Measurements from ENCODE around the gene MAP1LC3B2.

- TF ChIP-seq SUZ12 (IDR thresholded peaks at IDR 0.05), result no peak
- no peak for TF ChIP-seq FOXA1 (IDR thresholded peaks at IDR 0.05)
- no peak for TF ChIP-seq FOXM1 (IDR thresholded peaks at IDR 0.05; ENCODE audit: borderline replicate concordance)
- TF ChIP-seq L3MBTL2 (conservative IDR thresholded peaks at IDR 0.05), result no peak
- TF ChIP-seq NFRKB (IDR thresholded peaks at IDR 0.05), result no peak
- TF ChIP-seq LEF1 (IDR thresholded peaks at IDR 0.05; ENCODE audit: borderline replicate concordance), result no peak
- TF ChIP-seq PKNOX1 (IDR thresholded peaks at IDR 0.05), result peak; percentile 29; the same call in 1 of the 2 replicates
Observed at GRCh38 chr12:116547955-116548501, 11.2 kb upstream of the MAP1LC3B2 start.
